Measurements from ENCODE around the gene PLVAP.

- TF ChIP-seq ZFX (CRISPR knock-in tag; IDR thresholded peaks at IDR 0.05) (no peak), MYC (IDR thresholded peaks at IDR 0.05; ENCODE audit: low read depth, low read length) (no peak), MYC (CRISPR knock-in tag; IDR thresholded peaks at IDR 0.05; ENCODE audit: borderline replicate concordance, low read depth) (no peak), CTCF (IDR thresholded peaks at IDR 0.05 in 2 of 3, conservative IDR thresholded peaks at IDR 0.05 in 1 of 3; ENCODE audit: insufficient read depth in 2 of 3, low read depth in 1 of 3, low read length in 3 of 3) (no peak), RNF2 (IDR thresholded peaks at IDR 0.05) (no peak), NFYB (IDR thresholded peaks at IDR 0.05; ENCODE audit: extremely low read depth, insufficient read length) (no peak), SNRNP70 (optimal IDR thresholded peaks at IDR 0.05; ENCODE audit: low read depth, low read length) (no peak), CEBPB (tag; IDR thresholded peaks at IDR 0.05) (no peak)
Observed at GRCh38 chr19:17331045-17331558, 46.0 kb downstream of the PLVAP start.

Measured in K562 (cell line).